HepG2 (cell line): ENCODE results near the gene ZC3H7B. TPM values are rescaled to one million over a fixed set of nuclear protein-coding genes. Genes with fewer than 3 reads are reported as not detected.

Experiments used
- ATAD3A ChIP-seq: sonication (generic); formaldehyde crosslinking; IDR thresholded peaks from 2 replicates; pipeline ENCODE4 v1.4.0; 2020; ENCODE audit warnings: missing genetic modification reagents
- BORCS8-MEF2B ChIP-seq: sonication (generic); formaldehyde crosslinking; IDR thresholded peaks from 2 replicates; pipeline ENCODE4 v1.8.0; 2022; ENCODE audit warnings: mild to moderate bottlenecking, missing genetic modification reagents
- CREB1 ChIP-seq, 2 experiments: fragments of 450-650 bp in 1 of 2; IDR thresholded peaks; 2 replicates each; pipeline ENCODE4 v1.6.1; 2016 to 2017; ENCODE audit warnings: control low read depth in 1 of 2, mild to moderate bottlenecking in 1 of 2, missing compliant biosample characterization in 1 of 2, missing genetic modification characterization in 1 of 2
- EEA1 ChIP-seq: sonication (generic); formaldehyde crosslinking; IDR thresholded peaks from 2 replicates; pipeline ENCODE4 v1.5.1; 2020; ENCODE audit warnings: mild to moderate bottlenecking, missing genetic modification reagents, borderline replicate concordance
- JUN ChIP-seq: sonication (generic); formaldehyde crosslinking; IDR thresholded peaks from 2 replicates; pipeline ENCODE4 v1.4.0; 2020; ENCODE audit warnings: mild to moderate bottlenecking, missing genetic modification reagents
- JUND ChIP-seq: sonication (generic); formaldehyde crosslinking; IDR thresholded peaks from 2 replicates; pipeline ENCODE4 v1.8.0; 2022; ENCODE audit warnings: mild to moderate bottlenecking, missing genetic modification reagents
- NFE2L1 ChIP-seq: sonication (generic); formaldehyde crosslinking; IDR thresholded peaks from 2 replicates; pipeline ENCODE4 v1.4.0; 2020; ENCODE audit warnings: missing genetic modification reagents, mild to moderate bottlenecking, borderline replicate concordance
- NR2F2 ChIP-seq: IDR thresholded peaks from 2 replicates; pipeline ENCODE4 v1.6.1; 2012; ENCODE audit warnings: low read depth, inconsistent platforms, borderline replicate concordance
- PHB2 ChIP-seq: fragments of 450-650 bp; IDR thresholded peaks from 2 replicates; pipeline ENCODE4 v1.6.1; 2018; ENCODE audit not compliant: partially characterized antibody
- POGZ ChIP-seq: sonication (generic); formaldehyde crosslinking; IDR thresholded peaks from 2 replicates; pipeline ENCODE4 v1.4.0; 2020; ENCODE audit warnings: mild to moderate bottlenecking, missing genetic modification reagents
- PRPF4 ChIP-seq: fragments of 200-400 bp; formaldehyde crosslinking; IDR thresholded peaks from 2 replicates; pipeline ENCODE4 v1.6.1; 2016; ENCODE audit warnings: low read length, low read depth; ENCODE audit not compliant: poor library complexity, severe bottlenecking
- RORA ChIP-seq: sonication (generic); formaldehyde crosslinking; IDR thresholded peaks from 2 replicates; pipeline ENCODE4 v1.5.0; 2020; ENCODE audit warnings: mild to moderate bottlenecking, missing genetic modification reagents, moderate library complexity
- SETDB1 ChIP-seq: sonication (generic); formaldehyde crosslinking; IDR thresholded peaks from 2 replicates; pipeline ENCODE4 v1.5.1; 2020; ENCODE audit warnings: missing genetic modification reagents, mild to moderate bottlenecking, borderline replicate concordance
- ZBTB38 ChIP-seq: sonication (generic); formaldehyde crosslinking; IDR thresholded peaks from 2 replicates; pipeline ENCODE4 v1.5.1; 2020; ENCODE audit warnings: mild to moderate bottlenecking, missing genetic modification reagents
- ZNF136 ChIP-seq: sonication (generic); formaldehyde crosslinking; IDR thresholded peaks from 2 replicates; pipeline ENCODE4 v1.8.1; 2022; ENCODE audit warnings: low read depth, mild to moderate bottlenecking, moderate library complexity, missing genetic modification reagents
- ZNF34 ChIP-seq: sonication (generic); formaldehyde crosslinking; IDR thresholded peaks from 2 replicates; pipeline ENCODE4 v1.4.0; 2020; ENCODE audit warnings: mild to moderate bottlenecking, missing genetic modification reagents, borderline replicate concordance
- ZNF510 ChIP-seq: sonication (generic); formaldehyde crosslinking; IDR thresholded peaks from 2 replicates; pipeline ENCODE4 v1.4.0; 2020; ENCODE audit warnings: low read depth, mild to moderate bottlenecking, missing genetic modification reagents
- ZNF607 ChIP-seq: sonication (generic); formaldehyde crosslinking; IDR thresholded peaks from 2 replicates; pipeline ENCODE4 v1.5.1; 2020; ENCODE audit warnings: missing genetic modification reagents, mild to moderate bottlenecking, borderline replicate concordance
- ZNF7 ChIP-seq: IDR thresholded peaks from 2 replicates; pipeline ENCODE4 v1.6.1; 2016; ENCODE audit warnings: missing biosample characterization, missing genetic modification reagents
- ZNF777 ChIP-seq: sonication (generic); formaldehyde crosslinking; IDR thresholded peaks from 2 replicates; pipeline ENCODE4 v1.4.0; 2020; ENCODE audit warnings: missing genetic modification reagents
- ZNF891 ChIP-seq: sonication (generic); formaldehyde crosslinking; IDR thresholded peaks from 2 replicates; pipeline ENCODE4 v1.5.0; 2020; ENCODE audit warnings: mild to moderate bottlenecking, missing genetic modification reagents
- polyA plus RNA-seq, 8 experiments: library from polyadenylated mRNA; depleted of rRNA in 3 of 8; stranded (reverse) in 7 of 8; unstranded in 1 of 8; fragments of >200 nt; fragmentation: Illumina TruSeq in 4 of 8; extraction: Trizol in 4 of 8; gene quantifications; 2 replicates each; pipeline versions ENCODE4 v1.2.1 to v1.2.3, GENCODE V29; 2011 to 2016; ENCODE audit warnings: low read depth in 4 of 8, missing spikeins in 1 of 8, mixed read lengths in 1 of 8; ENCODE audit not compliant: insufficient read depth in 1 of 8
- total RNA-seq, 5 experiments: library from RNA; depleted of rRNA; stranded (reverse); fragments of >200 nt; fragmentation: Illumina TruSeq; extraction: Trizol; gene quantifications; 2 replicates each; pipeline ENCODE4 v1.2.3, GENCODE V29; 2016; ENCODE audit warnings: low read depth in 1 of 5
- TF ChIP-seq, protein P1 (sequence below): sonication (generic); formaldehyde crosslinking; IDR thresholded peaks from 2 replicates; pipeline ENCODE4 v1.5.0; 2020; ENCODE audit warnings: mild to moderate bottlenecking, missing genetic modification reagents, borderline replicate concordance
- TF ChIP-seq, protein P2 (sequence below): sonication (generic); formaldehyde crosslinking; IDR thresholded peaks from 2 replicates; pipeline ENCODE4 v1.5.0; 2020; ENCODE audit warnings: mild to moderate bottlenecking, missing genetic modification reagents
- TF ChIP-seq, protein P3 (sequence below): sonication (generic); formaldehyde crosslinking; IDR thresholded peaks from 2 replicates; pipeline ENCODE4 v1.8.1; 2023; ENCODE audit warnings: mild to moderate bottlenecking, missing genetic modification reagents, borderline replicate concordance

The ZC3H7B gene
- total and polyA plus RNA-seq, 2 of the 13 experiments (the other 11 are each of a cell fraction or from before 2014, with no cell fraction given): 26.4 to 37.2 TPM

DNA sequence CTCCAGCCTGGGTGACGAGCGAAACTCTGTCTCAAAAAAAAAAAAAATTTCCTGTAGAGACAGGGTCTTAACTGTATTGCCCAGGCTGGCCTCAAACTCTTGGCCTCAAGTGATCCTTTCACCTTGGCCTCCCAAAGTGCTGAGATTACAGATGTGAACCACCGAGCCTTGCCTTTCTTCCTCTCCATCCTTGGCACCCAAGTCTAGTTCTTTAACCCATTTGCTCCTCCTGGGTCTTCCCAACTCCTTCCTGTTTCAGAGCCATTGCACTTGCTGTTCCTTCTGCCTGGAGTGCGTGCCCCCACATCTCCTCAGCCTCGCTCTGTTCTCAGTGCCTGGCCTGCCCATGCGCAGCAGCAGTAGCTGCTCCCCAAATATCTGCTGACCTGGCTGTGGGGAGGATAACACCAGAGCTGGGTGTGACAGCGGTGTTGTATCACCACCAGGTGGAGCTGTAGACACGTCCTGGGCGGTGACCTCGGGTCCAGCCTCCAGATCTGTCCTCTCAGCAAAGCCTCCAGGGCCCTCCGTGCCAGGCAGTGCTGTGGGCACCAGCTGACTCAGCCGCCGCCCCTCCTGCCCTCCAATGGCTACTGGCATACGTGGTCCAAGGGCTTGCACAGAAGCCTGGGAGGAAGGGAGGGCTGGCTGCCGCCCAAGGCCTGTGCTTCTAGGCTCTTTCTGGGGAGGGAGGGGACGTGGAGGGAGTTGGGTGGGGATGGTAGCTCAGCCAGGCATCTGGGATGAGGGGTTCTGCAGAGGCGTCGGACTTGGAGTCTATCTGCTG, 102.4 kb downstream of the ZC3H7B start (continued):
- TF ChIP-seq BORCS8-MEF2B (CRISPR knock-in tag) (peak; percentile 72; the same call in 1 of the 2 replicates), PRPF4 (no peak), NFE2L1 (CRISPR knock-in tag) (no peak), ZNF891 (CRISPR knock-in tag) (no peak), ZBTB38 (peak; percentile 76; the same call in 1 of the 2 replicates), PHB2 (no peak), ZNF607 (CRISPR knock-in tag) (no peak), SETDB1 (CRISPR knock-in tag) (no peak), EEA1 (CRISPR knock-in tag) (no peak), ZNF136 (CRISPR knock-in tag) (no peak), JUND (no peak), POGZ (0 out of 2 replicates have a peak, but pooled peaks have one; percentile 33), NR2F2 (peak; percentile 21; the same call in 1 of the 2 replicates), CREB1 (IDR thresholded peaks at IDR 0.05) (no peak), CREB1 (CRISPR knock-in tag; IDR thresholded peaks at IDR 0.05) (no peak), ZNF510 (CRISPR knock-in tag) (no peak), RORA (CRISPR knock-in tag) (no peak), ZNF7 (no peak), ZNF34 (CRISPR knock-in tag) (no peak), JUN (CRISPR knock-in tag) (no peak), ZNF777 (CRISPR knock-in tag) (no peak), ATAD3A (CRISPR knock-in tag) (no peak)
- TF ChIP-seq, protein P1, sequence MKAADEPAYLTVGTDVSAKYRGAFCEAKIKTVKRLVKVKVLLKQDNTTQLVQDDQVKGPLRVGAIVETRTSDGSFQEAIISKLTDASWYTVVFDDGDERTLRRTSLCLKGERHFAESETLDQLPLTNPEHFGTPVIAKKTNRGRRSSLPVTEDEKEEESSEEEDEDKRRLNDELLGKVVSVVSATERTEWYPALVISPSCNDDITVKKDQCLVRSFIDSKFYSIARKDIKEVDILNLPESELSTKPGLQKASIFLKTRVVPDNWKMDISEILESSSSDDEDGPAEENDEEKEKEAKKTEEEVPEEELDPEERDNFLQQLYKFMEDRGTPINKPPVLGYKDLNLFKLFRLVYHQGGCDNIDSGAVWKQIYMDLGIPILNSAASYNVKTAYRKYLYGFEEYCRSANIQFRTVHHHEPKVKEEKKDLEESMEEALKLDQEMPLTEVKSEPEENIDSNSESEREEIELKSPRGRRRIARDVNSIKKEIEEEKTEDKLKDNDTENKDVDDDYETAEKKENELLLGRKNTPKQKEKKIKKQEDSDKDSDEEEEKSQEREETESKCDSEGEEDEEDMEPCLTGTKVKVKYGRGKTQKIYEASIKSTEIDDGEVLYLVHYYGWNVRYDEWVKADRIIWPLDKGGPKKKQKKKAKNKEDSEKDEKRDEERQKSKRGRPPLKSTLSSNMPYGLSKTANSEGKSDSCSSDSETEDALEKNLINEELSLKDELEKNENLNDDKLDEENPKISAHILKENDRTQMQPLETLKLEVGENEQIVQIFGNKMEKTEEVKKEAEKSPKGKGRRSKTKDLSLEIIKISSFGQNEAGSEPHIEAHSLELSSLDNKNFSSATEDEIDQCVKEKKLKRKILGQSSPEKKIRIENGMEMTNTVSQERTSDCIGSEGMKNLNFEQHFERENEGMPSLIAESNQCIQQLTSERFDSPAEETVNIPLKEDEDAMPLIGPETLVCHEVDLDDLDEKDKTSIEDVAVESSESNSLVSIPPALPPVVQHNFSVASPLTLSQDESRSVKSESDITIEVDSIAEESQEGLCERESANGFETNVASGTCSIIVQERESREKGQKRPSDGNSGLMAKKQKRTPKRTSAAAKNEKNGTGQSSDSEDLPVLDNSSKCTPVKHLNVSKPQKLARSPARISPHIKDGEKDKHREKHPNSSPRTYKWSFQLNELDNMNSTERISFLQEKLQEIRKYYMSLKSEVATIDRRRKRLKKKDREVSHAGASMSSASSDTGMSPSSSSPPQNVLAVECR (CRISPR knock-in tag): peak; percentile 51; the same call in 1 of the 2 replicates
- TF ChIP-seq, protein P2, sequence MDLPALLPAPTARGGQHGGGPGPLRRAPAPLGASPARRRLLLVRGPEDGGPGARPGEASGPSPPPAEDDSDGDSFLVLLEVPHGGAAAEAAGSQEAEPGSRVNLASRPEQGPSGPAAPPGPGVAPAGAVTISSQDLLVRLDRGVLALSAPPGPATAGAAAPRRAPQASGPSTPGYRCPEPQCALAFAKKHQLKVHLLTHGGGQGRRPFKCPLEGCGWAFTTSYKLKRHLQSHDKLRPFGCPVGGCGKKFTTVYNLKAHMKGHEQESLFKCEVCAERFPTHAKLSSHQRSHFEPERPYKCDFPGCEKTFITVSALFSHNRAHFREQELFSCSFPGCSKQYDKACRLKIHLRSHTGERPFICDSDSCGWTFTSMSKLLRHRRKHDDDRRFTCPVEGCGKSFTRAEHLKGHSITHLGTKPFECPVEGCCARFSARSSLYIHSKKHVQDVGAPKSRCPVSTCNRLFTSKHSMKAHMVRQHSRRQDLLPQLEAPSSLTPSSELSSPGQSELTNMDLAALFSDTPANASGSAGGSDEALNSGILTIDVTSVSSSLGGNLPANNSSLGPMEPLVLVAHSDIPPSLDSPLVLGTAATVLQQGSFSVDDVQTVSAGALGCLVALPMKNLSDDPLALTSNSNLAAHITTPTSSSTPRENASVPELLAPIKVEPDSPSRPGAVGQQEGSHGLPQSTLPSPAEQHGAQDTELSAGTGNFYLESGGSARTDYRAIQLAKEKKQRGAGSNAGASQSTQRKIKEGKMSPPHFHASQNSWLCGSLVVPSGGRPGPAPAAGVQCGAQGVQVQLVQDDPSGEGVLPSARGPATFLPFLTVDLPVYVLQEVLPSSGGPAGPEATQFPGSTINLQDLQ (CRISPR knock-in tag): no peak
- TF ChIP-seq, protein P3, sequence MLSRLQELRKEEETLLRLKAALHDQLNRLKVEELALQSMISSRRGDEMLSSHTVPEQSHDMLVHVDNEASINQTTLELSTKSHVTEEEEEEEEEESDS: no peak
